ENCODE measurements around the gene HIKESHI.
"Not testable (repeated sequence)": the region's sequence is repeated elsewhere in the genome, so short reads cannot be mapped to it uniquely, and the experiment has no call there.

HIKESHI gene

DNA sequence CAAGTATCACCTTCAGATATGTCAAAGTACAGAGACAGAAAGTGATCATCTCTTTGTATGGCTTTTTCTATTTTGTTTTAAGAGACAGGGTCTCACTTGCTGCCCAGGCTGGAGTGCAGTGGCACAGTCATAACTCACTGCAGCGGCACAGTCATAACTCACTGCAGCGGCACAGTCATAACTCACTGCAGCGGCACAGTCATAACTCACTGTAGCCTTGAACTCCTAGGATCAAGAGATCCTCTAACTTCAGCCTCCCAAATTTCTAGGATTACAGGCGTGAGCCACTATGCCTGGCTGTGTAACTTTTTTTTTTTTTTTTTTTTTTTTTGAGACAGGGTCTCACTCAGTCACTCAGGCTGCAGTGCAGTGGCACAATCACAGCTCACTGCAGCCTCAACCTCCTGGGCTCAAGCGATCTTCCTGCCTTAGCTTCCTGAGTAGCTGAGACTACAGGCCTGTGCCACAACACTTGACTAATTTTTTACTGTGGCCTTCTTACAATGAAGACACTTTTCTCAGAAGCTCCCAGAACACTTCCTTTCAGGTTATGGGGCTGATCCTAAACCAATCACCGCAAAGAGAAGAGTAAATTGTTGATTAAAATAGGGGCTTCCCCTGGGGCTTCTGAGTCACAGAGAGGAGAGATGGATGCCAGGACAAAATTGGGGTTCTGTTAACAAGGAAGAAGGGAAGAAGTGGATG lies 9.0 kb upstream of the HIKESHI start:
- no peak for DNase-seq (ENCODE audit: low read depth in 2 of 2)

DNA sequence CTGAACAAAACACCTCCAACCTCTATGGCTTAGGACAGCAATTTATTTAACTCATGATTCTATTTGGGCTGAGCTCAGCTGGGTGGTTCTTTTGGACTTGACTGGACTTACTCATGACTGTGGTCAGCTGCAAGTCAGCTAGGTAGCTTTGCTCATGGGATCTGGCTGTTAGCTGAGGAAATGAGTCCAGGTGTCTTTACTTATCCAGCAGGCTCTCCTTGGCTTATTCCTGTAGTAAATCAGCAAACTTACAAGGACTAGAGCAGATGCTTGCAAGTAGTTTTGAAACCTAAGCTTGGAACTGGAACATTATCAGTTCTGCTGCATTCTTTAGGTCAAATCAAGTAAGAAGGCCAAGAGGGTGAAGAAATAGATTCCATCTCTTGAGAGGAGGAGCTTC lies 8.0 kb upstream of the HIKESHI start:
- DNase-seq (ENCODE audit: low read depth in 2 of 2) = no peak

DNA sequence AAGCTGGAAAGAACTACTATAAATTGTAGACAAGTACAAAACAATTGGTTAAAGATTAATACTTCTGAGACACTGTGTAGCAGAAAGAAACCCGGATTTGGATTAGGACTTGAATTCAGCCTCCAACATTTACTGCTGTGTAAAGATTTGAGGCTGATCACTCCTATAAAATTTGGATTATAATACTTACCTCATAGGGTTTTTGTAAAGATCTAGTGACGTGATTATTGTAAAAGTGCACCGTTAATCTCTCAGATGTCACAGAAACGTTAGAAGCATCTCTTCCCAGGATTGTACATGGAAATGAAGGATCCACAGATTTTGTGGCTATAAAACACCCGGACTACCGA lies 323 bp upstream of the HIKESHI start:
- no peak for DNase-seq (ENCODE audit: low read depth in 2 of 2)

DNA sequence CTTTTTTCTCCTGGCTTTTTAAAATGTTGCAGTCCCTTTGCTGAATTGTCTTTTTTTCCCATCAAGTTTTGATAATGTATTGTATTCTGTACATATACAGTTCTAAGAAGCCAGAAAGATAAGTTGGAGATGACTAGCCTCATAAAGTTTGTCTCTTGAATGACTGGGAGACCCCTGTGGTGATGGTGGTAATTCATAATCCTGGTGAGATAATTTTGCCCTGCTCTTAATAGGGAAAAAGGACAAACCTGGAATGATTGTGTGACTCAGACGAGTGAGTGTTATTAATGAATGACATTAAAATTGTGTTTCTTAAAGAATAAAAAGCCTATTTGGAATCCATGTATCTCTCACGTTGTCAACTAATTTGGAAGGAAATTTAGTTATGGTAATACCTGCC lies 1.2 kb downstream of the HIKESHI start:
- no peak for DNase-seq (ENCODE audit: low read depth in 2 of 2)

DNA sequence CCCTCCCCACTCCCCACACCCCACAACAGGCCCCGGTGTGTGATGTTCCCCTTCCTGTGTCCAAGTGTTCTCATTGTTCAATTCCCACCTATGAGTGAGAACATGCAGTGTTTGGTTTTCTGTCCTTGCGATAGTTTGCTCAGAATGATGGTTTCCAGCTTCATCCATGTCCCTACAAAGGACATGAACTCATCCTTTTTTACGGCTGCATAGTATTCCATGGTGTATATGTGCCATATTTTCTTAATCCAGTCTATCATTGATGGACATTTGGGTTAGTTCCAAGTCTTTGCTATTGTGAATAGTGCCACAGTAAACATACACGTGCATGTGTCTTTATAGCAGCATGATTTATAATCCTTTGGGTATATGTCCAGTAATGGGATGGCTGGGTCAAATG lies 6.7 kb downstream of the HIKESHI start:
- not testable (repeated sequence) for DNase-seq (ENCODE audit: low read depth in 2 of 2)

DNA sequence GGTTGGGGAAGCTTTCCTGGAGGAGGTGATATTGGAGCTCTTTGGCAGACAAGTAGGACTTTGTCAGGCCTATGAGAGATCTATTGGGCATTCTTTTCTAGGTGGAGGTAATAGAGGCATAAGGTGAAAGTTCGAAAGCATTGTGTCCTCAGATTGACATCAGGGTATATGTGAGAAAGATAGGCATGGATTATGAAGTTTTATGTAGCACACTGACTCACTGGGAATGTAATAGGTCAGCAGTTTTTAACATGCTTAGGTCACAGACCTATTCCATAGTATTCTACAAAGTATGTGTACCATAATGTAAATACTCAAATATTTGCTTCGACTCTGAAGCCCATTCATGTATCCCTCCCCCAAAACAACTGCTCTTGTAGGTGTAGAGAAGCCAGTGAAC lies 11.8 kb downstream of the HIKESHI start:
- no peak for DNase-seq (ENCODE audit: low read depth in 2 of 2)

DNA sequence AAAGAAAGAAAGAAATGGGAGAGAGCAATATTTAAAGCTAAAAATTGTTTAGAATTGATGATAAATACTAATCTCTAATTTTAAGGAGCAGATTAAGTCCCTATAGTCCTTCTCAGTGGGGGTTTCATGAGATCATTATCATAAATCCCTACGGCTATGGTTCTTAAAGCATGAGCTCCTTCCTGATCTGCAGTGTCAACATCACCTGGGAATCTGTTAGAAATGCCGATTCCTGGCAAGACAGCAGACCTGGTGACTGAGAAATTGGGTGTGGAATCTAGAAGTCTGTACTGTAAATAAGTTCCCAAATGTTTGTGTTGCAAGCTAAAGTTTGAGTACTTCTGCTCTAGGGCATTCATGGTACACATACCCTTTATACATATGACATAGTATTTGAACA lies 12.6 kb downstream of the HIKESHI start:
- no peak for DNase-seq (ENCODE audit: low read depth in 2 of 2)

DNA sequence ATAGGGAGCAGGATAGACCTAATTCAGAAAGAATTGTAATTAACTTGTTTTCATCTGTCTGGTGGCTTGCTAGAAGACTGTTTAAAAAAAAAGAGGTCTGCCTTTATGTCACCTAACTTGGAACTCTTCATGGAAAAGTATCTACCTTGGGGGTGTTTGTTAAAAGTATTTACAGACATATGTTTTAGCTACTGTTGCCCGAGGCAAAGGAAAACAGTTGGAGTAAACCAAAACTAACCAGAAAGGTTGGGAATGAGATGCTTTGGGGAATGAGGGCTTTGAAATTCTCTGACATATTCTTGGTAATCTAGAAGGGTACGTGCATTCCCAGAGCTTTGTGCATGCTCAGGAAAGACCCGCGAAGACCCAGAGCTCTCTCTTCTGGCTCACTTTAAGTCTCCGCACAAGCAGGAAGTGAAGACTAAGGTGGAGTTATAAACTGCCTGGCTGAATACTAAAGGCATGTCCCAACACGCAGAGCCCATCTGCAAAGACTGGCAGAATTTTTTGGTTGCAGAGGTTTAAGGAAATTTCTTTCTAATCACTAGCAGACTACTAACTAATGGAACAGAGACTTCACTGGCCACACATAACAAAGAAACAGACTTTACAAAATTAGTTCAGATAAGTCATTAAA lies 33.2 kb downstream of the HIKESHI start:
- no peak for DNase-seq (ENCODE audit: low read depth in 2 of 2)

DNA sequence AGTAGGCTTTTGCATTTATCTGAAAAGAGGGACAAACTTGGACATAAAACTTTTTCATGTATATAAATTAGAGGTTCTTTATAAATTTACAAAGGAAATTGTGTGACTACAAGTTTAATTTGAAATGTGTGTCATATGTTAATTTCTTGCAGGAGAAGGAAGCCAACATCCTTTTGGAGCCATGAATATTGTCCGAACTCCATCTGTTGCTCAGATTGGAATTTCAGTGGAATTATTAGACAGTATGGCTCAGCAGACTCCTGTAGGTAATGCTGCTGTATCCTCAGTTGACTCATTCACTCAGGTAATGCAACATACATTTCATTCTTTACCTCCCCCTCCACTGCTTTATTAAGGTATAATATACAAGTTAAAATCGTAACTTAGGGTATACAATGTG lies 35.2 kb downstream of the HIKESHI start:
- no peak for DNase-seq (ENCODE audit: low read depth in 2 of 2)

DNA sequence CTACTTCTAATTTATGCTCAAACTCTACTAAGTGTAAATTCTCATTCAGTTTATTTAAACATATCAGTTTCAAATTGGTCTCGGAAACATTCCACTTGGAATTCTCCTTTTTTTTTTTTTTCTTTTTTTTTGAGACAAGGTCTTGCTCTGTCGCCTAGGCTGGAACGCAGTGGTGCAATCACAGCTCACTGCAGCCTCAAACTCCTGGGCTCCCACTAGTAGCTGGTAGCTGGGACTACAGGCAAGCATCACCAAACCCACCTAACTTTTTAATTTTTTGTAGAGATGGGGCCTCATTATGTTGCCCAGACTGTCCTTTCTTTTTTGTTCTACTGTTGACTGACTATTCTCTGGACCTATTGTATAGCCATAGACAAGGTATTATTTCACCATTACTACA lies 39.3 kb downstream of the HIKESHI start:
- no peak for DNase-seq (ENCODE audit: low read depth in 2 of 2)

DNA sequence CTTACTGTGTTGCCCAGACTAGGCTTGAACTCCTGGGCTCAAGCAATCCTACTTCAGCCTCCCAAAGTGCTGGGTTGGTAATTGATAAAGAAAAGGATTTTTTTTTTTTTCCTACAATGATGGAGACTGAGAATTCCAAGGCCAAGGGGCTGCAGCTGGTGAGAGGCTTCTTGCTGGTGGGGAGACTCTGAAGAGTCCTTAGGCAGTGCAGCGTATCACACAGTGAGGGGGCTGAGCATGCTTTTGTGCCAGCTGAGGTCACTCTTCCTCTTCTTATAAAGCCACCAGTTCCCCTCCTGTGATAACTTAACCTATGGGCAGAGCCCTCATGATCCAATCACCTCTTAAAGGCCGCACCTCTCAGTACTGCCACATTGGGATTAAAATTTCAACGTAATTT lies 44.5 kb downstream of the HIKESHI start:
- no peak for DNase-seq (ENCODE audit: low read depth in 2 of 2)

DNA sequence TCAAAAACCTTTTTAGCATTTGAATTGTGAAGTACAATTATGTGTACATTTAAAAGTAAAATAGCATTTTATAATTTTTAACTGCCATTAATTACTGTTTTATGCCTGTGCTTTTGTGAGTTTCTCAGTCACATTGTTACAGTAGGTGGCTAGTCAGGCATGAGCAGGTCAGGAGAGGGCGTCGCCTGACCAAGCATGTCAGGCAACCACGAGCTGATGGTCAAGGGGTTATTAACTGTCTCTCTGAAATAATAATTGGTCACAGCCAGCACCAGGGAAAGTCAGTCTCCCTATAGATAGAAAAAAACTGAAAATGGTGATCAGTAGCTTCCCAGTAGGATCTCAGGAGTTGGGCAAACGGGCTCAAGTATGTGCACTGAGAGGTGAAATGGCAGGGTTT lies 53.2 kb downstream of the HIKESHI start:
- DNase-seq (ENCODE audit: low read depth in 2 of 2) = no peak

DNA sequence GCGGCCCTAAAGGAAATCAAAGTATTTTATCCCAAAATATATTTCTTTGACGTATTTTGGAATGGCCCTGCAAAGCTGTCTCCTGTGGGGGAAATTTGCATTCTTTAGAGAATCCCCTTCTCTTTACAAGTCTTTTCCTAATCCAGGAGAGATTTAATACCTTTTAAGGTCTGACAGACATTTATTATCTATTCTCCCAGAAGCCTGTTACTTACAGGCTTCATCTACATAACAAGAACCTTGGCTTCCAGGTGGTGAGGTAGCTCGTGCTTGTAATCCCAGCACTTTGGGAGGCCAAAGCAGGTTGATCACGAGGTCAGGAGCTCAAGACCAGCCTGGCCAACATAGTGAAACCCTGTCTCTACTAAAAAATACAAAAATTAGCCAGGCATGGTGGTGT lies 55.4 kb downstream of the HIKESHI start:
- DNase-seq (ENCODE audit: low read depth in 2 of 2) = not testable (repeated sequence)

DNA sequence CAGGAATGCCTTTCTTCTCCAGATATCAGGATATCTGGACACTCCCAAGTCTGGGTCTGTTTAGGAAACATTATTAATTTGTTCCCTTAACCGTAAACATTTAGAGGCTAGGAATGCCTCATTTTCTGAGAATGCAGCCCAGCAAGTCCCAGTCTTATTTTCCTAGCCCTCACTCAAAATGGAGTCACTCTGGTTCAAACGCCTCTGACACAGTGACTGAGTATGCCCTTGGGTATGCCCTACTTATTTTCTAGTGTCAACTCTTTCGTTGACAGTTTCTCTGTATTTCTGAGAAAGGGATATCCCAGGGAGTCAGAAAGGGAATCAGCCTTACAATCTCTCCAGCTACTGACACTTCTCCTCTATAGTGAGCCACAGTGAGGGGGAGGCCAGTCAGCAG lies 56.7 kb downstream of the HIKESHI start:
- DNase-seq (ENCODE audit: low read depth in 2 of 2) = no peak

DNA sequence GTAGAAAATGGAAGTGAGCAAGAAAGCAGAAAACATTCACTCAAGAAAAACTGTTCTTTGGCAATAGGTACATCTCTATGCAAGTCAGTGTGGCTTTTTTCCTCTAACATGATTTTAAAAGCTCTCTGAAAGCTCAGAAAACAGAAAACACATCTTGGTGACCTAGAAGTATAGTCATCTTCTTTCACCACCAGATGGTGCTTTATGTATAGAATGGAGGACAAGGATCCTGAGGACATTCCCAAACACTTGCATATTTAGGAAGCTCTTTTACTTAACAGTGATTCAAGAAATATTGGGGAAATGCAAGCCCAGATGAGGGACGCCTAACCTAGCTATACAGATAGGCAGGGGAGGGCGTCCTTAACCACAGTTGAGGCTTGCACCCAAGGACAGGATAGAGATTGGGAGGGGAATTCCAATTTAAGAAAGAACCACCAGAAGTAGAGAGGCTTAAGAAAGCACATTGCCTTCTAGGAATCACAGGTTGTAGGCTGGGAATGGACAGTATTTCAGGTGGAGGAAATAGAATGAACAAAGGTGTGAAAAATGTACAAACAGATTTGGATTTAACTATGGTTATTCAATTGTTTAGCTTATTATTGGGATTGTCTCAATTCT lies 58.8 kb downstream of the HIKESHI start:
- no peak for DNase-seq (ENCODE audit: low read depth in 2 of 2)

DNA sequence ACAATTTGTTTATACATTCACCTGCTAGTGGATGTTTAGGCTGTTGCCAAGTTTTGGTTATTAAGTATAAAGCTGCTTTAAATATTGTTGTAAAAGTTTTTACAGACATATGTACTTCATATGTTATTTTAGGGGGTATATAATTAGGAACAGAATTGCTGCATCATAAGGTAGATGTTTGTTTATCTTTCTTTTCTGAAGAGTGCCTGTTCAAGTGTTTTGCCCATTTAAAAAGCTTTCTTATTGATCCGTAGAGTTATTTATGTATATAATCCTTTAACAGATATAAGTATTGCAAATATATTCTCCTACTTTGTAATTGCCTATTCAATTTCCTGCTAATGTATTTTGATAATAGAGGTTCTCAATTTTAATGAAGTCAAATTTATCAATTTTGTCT lies 61.4 kb downstream of the HIKESHI start:
- DNase-seq (ENCODE audit: low read depth in 2 of 2) = no peak

DNA sequence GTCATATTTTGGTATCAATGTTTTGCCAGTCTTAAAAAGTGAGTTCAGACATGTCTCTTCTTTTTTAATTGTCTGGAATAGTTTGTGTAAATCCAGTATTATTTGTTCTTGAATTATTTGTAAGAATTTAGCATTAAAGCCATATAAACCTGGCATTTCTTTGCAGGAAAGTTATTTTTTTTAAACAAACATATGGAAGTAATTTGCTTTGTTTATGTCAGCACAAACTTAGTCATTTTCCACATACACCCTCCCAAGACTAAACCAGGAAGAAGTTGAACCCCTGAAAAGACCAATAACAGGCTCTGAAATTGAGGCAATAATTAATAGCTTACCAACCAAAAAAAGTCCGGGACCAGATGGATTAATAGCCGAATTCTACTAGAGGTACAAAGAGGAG lies 63.5 kb downstream of the HIKESHI start:
- DNase-seq (ENCODE audit: low read depth in 2 of 2) = no peak

DNA sequence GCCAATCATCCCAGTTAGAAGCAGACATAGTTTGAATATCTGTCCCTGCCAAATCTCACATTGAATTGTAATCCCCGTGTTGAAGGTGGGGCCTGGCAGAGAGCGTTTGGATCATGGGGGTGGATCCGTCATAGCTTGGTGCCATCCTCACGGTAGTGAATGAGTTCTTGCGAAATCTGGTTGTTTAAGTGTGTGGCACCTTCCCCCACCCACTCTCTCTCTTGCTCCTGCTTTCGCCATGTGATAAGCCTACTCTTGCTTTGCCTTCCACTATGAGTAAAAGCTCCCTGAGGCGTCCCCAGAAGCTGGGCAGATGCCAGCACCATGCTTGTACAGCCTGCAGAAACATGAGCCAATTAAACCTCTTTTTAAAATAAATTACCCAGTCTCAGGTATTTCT lies 67.6 kb downstream of the HIKESHI start:
- no peak for DNase-seq (ENCODE audit: low read depth in 2 of 2)

DNA sequence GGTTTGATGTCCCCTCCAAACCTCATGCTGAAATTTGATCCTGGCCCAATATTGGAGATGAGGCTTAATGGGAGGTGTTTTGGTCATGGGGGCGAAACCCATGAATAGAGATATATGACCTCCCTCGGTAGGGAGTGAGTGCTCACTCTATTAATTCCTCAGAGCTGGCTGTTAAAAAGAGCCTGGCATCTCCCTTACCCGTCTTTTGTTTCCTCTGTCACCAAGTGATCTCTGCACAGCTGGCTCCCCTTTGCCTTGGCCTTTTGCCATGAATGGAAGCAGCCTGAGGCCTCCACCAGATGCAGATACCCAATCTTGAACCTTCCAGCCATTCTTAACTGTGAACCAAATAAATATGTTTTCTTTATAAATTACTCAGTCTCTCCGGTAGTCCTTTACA lies 68.1 kb downstream of the HIKESHI start:
- no peak for DNase-seq (ENCODE audit: low read depth in 2 of 2)

DNA sequence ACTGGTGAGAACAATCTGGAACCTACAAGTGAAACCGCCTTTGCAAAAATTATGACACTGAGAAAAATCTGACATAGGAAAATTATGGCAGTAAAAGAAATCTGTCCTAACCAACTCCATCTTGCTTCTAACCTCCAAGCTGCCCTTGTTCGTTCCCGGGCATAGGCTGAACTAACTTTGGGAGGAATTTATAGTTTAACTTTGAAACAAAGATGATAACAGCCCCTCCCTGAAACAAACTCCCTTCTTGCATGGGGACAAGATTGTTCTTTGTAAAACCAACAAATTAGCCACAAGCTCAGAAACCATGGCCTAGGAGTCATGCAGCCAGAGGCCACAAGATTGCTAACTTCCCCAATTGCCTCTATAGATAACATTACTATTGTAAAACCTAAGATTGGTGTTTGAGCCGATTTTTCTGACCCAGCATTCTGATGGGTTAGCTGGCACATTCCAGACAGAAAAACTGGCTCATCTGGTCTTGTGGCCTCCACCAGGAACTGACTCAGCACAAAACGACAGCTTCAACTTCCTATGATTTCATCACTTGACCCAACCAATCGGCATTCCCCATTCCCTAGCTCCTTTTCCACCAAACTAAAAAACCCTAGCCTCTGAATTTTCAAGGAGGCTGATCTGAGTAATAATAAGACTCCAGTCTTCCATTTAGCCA lies 69.0 kb downstream of the HIKESHI start:
- no peak for DNase-seq (ENCODE audit: low read depth in 2 of 2)

DNA sequence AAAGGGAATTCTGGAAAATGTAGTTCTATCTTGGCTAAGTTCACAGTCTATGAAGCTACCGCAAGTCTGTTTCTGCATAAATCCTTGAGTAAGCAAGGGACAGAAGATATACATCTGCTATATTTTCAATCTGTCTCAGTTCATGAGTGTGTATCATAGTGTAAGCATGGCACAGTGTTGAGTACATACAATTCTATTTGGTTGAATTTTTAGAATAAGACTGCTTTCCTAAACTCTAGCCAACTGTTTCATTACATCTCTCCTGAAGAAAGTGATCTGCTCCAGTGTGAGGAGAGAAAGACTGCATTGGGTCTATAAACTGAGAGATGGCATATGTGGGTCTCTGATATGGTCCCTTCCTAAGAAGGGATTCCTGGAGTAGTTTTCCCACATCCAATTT lies 70.0 kb downstream of the HIKESHI start:
- no peak for DNase-seq (ENCODE audit: low read depth in 2 of 2)

DNA sequence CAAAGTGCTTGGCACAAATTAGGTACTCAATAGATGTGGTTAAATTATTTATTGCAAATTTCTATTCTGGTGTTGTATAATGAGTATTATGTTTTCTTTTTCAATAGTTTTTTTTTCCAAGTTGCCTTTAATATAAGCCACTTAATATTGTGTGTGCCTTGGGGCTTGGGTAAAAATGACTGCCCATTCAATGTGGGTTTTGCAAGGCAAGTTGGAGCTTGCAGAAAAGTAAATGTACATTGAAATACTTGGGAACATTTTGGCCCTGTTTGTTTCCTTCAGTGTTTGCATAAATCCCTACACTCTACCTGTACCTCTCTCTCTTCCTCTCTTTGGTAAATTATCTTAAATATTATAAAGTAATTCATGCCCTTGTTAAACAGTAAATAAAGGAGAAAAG lies 70.5 kb downstream of the HIKESHI start:
- no peak for DNase-seq (ENCODE audit: low read depth in 2 of 2)

DNA sequence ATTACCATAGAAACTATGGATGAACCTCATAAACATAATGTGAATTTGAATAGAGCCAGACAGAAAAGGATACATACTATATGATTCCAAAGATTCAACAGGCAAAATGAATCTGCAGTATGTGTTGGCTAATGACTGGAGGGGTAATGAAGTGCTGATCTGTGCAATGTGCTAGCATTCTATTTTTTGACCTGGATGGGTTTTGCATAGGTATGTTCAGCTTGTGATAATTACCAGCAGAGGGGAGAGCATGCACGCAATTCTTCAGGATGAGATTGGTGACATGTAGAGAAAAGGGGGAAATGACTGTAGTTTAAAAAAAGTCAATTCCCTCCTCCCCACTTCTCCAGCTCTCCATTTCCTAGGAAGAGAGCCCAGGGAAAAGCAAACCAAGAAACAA lies 72.0 kb downstream of the HIKESHI start:
- no peak for DNase-seq (ENCODE audit: low read depth in 2 of 2)

Data from stimulated activated CD4-positive, alpha-beta T cell treated with anti-CD3 and anti-CD28 coated beads, Interleukin-1b, Interleukin-23, amount 100 ng/mL, for 1 hour (primary cell).